ENCODE measurements around the gene RIT1. TPM values are rescaled to one million over a fixed set of nuclear protein-coding genes. Genes with fewer than 3 reads are reported as not detected.

The RIT1 gene
- total RNA-seq, 1 experiment from 2014 or later, result 26.4 TPM

GRCh38 chr1:155893389-155894142, 17.6 kb downstream of the RIT1 start:
- H3K4me2 ChIP-seq (ENCODE audit: insufficient read depth, insufficient read length, low read length), result no peak overlapping the region
- no peak overlapping the region for H3K9ac ChIP-seq (ENCODE audit: extremely low read depth, insufficient read length, low read length)
- Mint-ChIP-seq H3K27ac (0 out of 7 replicates have a peak overlapping the region, but pooled peaks of 1 of the 3 experiments have one; percentile 0), H3K9me3 (no peaks in the 10 kb centered on the region), H3K27me3 (ENCODE audit: low read depth) (no peaks in the 10 kb centered on the region), H3K4me3 (no peak overlapping the region), H3K36me3 (ENCODE audit: insufficient read depth in 1 of 3, low read depth in 3 of 3) (peaks cover 8 to 16% (median 11%) of the 10 kb centered on the region in 3 experiments; a peak in 6 of 7 replicates), H3K4me1 (no peaks in the 10 kb centered on the region)
- no peaks in the 10 kb centered on the region for H3K79me1 ChIP-seq (ENCODE audit: insufficient read depth, low read depth, low read length, poor library complexity, severe bottlenecking)
- H2AFZ ChIP-seq (ENCODE audit: low read length), result no peak overlapping the region
- H4K5ac ChIP-seq (ENCODE audit: insufficient read length, low read depth, low read length), result no peak overlapping the region
- no peak overlapping the region for H4K91ac ChIP-seq (ENCODE audit: insufficient read length, low read depth, low read length)
- no peak overlapping the region for H4K8ac ChIP-seq (replicated peaks; ENCODE audit: insufficient read length, low read depth, low read length)
- H3K18ac ChIP-seq (ENCODE audit: insufficient read length, low read depth, low read length), result no peak overlapping the region
- no peaks in the 10 kb centered on the region for H3K23me2 ChIP-seq (ENCODE audit: insufficient read length, low read depth, low read length, poor library complexity, severe bottlenecking)
- H2AK5ac ChIP-seq (ENCODE audit: insufficient read length, low read length), result no peak overlapping the region
- no peak overlapping the region for H3K23ac ChIP-seq (ENCODE audit: insufficient read length, low read depth, low read length)
- no peaks in the 10 kb centered on the region for H3K79me2 ChIP-seq (ENCODE audit: insufficient read depth, low read length)
- H3K9me3 ChIP-seq (ENCODE audit: control insufficient read depth, low read depth, low read length), result no peaks in the 10 kb centered on the region
- H3K27ac ChIP-seq (ENCODE audit: insufficient read length, low read depth, low read length), result no peak overlapping the region
- no CpG with 5 or more reads among the region's 10 CpGs for WGBS (ENCODE audit: extremely low coverage, insufficient read length, low lambda C conversion rate)
- no peak overlapping the region for H2BK5ac ChIP-seq (ENCODE audit: insufficient read length, low read length)
- H2BK12ac ChIP-seq (ENCODE audit: insufficient read length, low read depth, low read length), result no peak overlapping the region
- no peak overlapping the region for H3K14ac ChIP-seq (ENCODE audit: insufficient read depth, low read length)
- H3T11ph ChIP-seq (ENCODE audit: low read length), result no peak overlapping the region
- H3K4ac ChIP-seq (ENCODE audit: low read depth, low read length), result no peak overlapping the region
- no peak for DNase-seq
- no peak overlapping the region for H3K56ac ChIP-seq (ENCODE audit: insufficient read length, low read depth, low read length)
- no peak for TF ChIP-seq CTCF (conservative IDR thresholded peaks at IDR 0.05)
- H3K27me3 ChIP-seq (ENCODE audit: insufficient read depth, low read length), result no peaks in the 10 kb centered on the region
- no peaks in the 10 kb centered on the region for H3K4me1 ChIP-seq (ENCODE audit: insufficient read depth, low read length)
- H2BK120ac ChIP-seq (ENCODE audit: low read depth, low read length, poor library complexity, severe bottlenecking), result no peak overlapping the region
- no peak overlapping the region for H2BK20ac ChIP-seq (ENCODE audit: low read depth, low read length, poor library complexity, severe bottlenecking)
- no peak overlapping the region for H2BK15ac ChIP-seq (ENCODE audit: low read depth, low read length)
- H4K20me1 ChIP-seq (ENCODE audit: control insufficient read depth, insufficient read depth, insufficient read length), result no peaks in the 10 kb centered on the region
